Testis (tissue), 2 donors: ENCODE data around the gene MAP3K2.

Experiments used
- POLR2A ChIP-seq: fragments of 450-650 bp; IDR thresholded peaks from one replicate; pipeline ENCODE4 v1.6.1; 2017; ENCODE audit warnings: antibody characterized with exemption, mild to moderate bottlenecking, moderate library complexity
- TF ChIP-seq, protein P1 (sequence below), 3 experiments: fragments of 450-650 bp in 2 of 3; fragments of 200-600 bp in 1 of 3; sonication (generic) in 1 of 3; IDR thresholded peaks; one replicate each; pipeline ENCODE4 v1.5.1; 2016 to 2019; ENCODE audit warnings: antibody characterized with exemption in 3 of 3, mild to moderate bottlenecking in 2 of 3, moderate library complexity in 1 of 3

DNA sequence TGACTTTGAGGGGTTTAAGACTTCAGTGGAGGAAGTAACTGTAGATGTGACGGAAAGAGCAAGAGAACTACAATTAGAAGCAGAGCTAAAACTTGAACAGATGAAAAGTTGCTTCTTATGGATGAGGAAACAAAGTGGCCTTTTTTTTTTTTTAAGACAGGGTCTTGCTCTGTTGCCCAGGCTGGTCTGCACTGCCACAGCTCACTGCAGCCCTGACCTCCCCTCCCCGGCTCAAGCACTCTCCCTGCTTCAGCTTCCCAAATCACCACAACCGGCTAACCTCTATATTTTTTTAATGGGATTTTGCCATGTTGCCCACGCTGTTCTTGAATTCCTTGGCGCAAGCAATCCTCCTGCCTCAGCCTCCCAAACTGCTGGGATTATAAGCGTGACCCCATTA, 3.2 kb downstream of the MAP3K2 start:
- TF ChIP-seq, protein P1, sequence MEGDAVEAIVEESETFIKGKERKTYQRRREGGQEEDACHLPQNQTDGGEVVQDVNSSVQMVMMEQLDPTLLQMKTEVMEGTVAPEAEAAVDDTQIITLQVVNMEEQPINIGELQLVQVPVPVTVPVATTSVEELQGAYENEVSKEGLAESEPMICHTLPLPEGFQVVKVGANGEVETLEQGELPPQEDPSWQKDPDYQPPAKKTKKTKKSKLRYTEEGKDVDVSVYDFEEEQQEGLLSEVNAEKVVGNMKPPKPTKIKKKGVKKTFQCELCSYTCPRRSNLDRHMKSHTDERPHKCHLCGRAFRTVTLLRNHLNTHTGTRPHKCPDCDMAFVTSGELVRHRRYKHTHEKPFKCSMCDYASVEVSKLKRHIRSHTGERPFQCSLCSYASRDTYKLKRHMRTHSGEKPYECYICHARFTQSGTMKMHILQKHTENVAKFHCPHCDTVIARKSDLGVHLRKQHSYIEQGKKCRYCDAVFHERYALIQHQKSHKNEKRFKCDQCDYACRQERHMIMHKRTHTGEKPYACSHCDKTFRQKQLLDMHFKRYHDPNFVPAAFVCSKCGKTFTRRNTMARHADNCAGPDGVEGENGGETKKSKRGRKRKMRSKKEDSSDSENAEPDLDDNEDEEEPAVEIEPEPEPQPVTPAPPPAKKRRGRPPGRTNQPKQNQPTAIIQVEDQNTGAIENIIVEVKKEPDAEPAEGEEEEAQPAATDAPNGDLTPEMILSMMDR (IDR thresholded peaks at IDR 0.05): no peak
- TF ChIP-seq POLR2A: no peak
